ENCODE data around the gene KRTAP21-3. TPM values are rescaled to one million over a fixed set of nuclear protein-coding genes. Genes with fewer than 3 reads are reported as not detected.

Gene KRTAP21-3, protein sequence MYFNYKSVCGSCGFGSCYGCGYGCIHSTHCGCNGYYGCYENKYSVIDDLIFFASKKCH
- total RNA-seq: not detected in 2 replicates

DNA sequence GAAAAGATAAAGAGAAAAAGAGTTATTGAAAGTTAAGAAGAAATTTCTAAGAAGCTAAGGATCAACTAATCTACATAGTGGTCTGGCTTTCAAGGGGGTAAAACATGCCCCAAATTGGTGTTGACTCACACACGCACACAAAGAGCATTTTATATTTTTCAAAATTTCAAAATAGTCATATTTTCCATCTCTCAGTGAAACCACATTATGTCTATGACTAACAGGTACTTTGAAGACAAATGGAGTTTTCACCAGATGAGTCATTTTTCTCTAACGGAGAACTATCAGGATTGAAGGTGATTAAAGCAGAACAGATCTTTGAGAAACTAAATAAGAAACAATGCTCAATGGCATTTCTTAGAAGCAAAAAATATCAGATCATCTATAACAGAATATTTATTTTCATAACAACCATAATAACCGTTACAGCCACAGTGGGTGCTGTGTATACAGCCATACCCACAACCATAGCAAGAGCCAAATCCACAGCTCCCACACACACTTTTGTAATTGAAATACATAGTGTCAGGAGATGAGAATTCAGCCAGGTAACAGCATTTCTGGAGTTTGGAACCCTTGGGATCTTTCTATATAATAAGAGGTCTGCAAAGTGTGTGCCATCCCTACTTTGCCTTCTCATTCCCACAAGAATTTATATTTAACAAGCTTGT lies at the start of gene KRTAP21-3:
KRTAP21-3 (minus strand) TSS at position 539 of the 671 bp plus-strand sequence; CDS start at position 521, 18 bp downstream.

DNA sequence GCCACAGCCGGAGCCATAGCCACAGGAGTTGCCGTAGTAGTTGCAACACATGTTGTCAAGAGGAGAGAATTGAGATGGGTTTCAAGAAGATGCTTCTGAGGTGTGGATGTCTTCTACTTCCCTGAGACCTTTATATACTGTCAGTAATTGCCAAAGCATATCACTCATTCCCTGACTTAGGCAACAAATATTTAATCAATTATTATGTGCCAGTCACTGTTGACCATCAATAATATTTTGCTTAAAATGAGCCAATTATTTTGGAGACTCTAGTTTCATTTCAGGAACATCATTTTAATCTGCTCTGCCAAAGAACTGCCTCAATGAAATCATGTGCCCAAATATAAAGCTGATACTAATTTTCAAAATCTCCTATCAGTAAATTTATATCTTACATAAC lies 36.8 kb upstream of the KRTAP21-3 start, which contains the start of gene KRTAP21-1:
KRTAP21-1 (minus strand) TSS at position 101 of the 400 bp plus-strand sequence; CDS start at position 51, 50 bp downstream.

DNA sequence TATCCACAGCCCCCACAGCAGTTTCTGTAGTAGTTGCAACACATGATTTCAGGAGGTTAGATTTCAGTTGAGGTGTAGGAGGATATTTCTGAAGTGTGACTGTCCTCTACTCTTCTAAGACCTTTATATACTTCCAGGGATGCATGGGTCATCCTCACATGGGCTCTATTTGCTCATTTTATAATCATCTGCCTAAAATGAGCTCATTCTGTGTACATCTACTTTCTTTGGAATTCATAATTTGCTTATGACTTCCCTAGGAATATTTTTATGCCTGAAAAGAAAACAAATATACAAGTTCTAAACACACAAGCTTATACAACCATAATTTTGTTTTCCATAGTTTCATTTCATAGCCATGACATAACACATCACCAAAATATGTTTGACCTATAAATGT lies 28.6 kb upstream of the KRTAP21-3 start, which contains the start of gene KRTAP21-2:
KRTAP21-2 (minus strand) TSS at position 101 of the 400 bp plus-strand sequence; CDS start at position 44, 57 bp downstream.

Other genes with a start within 250 kb of the KRTAP21-3 start
- gene KRTAP19-1, start 238.4 kb downstream of the KRTAP21-3 start, total RNA-seq: not detected in 2 replicates
- not detected in 2 replicates for gene KRTAP19-2, start 231.3 kb downstream of the KRTAP21-3 start, total RNA-seq
- not detected in 2 replicates for gene KRTAP19-3, start 226.8 kb downstream of the KRTAP21-3 start, total RNA-seq
- gene KRTAP19-4, start 221.6 kb downstream of the KRTAP21-3 start, total RNA-seq: not detected in 2 replicates
- not detected in 2 replicates for gene KRTAP19-5, start 216.6 kb downstream of the KRTAP21-3 start, total RNA-seq
- gene KRTAP19-6, start 176.9 kb downstream of the KRTAP21-3 start, total RNA-seq: not detected in 2 replicates
- gene KRTAP19-7, start 157.5 kb downstream of the KRTAP21-3 start, total RNA-seq: not detected in 2 replicates
- not detected in 2 replicates for gene KRTAP22-2, start 128.4 kb downstream of the KRTAP21-3 start, total RNA-seq
- gene KRTAP6-3, start 126.3 kb downstream of the KRTAP21-3 start, total RNA-seq: not detected in 2 replicates
- not detected in 2 replicates for gene KRTAP6-2, start 119.9 kb downstream of the KRTAP21-3 start, total RNA-seq
- gene KRTAP22-1, start 117.7 kb downstream of the KRTAP21-3 start, total RNA-seq: not detected in 2 replicates
- gene KRTAP6-1, start 104.8 kb downstream of the KRTAP21-3 start, total RNA-seq: not detected in 2 replicates
- gene KRTAP20-1, start 102.4 kb downstream of the KRTAP21-3 start, total RNA-seq: not detected in 2 replicates
- gene KRTAP20-4, start 98.2 kb downstream of the KRTAP21-3 start, total RNA-seq: not detected in 2 replicates
- gene KRTAP20-2, start 83.6 kb downstream of the KRTAP21-3 start, total RNA-seq: not detected in 2 replicates
- not detected in 2 replicates for gene KRTAP20-3, start 75.9 kb downstream of the KRTAP21-3 start, total RNA-seq
- not detected in 2 replicates for gene KRTAP21-2, start 28.5 kb upstream of the KRTAP21-3 start, total RNA-seq
- gene KRTAP21-1, start 36.7 kb upstream of the KRTAP21-3 start, total RNA-seq: not detected in 2 replicates
- not detected in 2 replicates for gene KRTAP8-1, start 94.5 kb upstream of the KRTAP21-3 start, total RNA-seq
- gene KRTAP7-1, start 111.0 kb upstream of the KRTAP21-3 start, total RNA-seq: not detected in 2 replicates
- gene KRTAP11-1, start 162.8 kb upstream of the KRTAP21-3 start, total RNA-seq: not detected in 2 replicates